Measurements from ENCODE around the gene KIAA1671.
"Not testable (repeated sequence)": the region's sequence is repeated elsewhere in the genome, so short reads cannot be mapped to it uniquely, and the experiment has no call there.

KIAA1671 gene

DNA sequence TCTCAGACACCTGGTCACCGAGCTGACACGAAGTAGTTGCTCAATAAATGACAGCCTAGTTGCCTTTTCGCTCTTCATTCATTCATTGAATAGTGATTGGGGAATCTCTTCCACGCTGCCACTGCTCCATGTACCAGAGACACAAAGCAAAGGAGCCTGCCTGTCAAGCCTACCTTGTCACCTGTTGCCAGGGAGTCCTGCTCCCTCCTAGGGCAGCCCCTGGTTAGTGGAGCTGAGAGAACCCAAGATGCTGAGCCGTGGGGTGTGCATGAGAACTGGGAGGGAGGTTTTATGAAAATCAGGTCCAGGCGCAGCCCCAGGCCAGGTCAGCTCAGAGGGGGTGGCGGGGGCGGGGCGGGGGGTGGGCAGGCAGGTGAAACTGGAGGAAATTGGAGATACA, 285.5 kb downstream of the KIAA1671 start:
- DNase-seq (ENCODE audit: low spot score) = not testable (repeated sequence)
